HG03521 (cell line): ENCODE results near the gene CD164.

Experiments used
- ATAC-seq: cut with Tn5 transposase; IDR thresholded peaks from one replicate; pipeline ENCODE4 v1.9.1; 2021; ENCODE audit warnings: mild to moderate bottlenecking, moderate library complexity; ENCODE audit not compliant: unreplicated experiment

Gene CD164

GRCh38 chr6:109381747-109382575 is at the start of gene CD164:
Gene CD164, minus strand, starts transcription at chr6:109382467. Its CDS starts 89 bp downstream, at chr6:109382378.
- peak; percentile 48 for ATAC-seq

GRCh38 chr6:109429496-109429895 is 47.2 kb upstream of the CD164 start:
- ATAC-seq = no peak

GRCh38 chr6:109428889-109429477 is 46.7 kb upstream of the CD164 start:
- ATAC-seq = no peak

- ATAC-seq = no peak
These were observed 42.7 kb upstream of the CD164 start for GRCh38 chr6:109424946-109425345.

GRCh38 chr6:109421184-109421583 is 38.9 kb upstream of the CD164 start:
- ATAC-seq = no peak

- ATAC-seq = no peak
These were observed 38.5 kb upstream of the CD164 start for GRCh38 chr6:109420751-109421150.

- ATAC-seq = no peak
These were observed 35.4 kb upstream of the CD164 start for GRCh38 chr6:109417646-109418045.

GRCh38 chr6:109411034-109411433 is 28.8 kb upstream of the CD164 start:
- ATAC-seq = no peak

GRCh38 chr6:109406196-109406595 is 23.9 kb upstream of the CD164 start:
- ATAC-seq = no peak

- ATAC-seq = no peak
These were observed 14.8 kb upstream of the CD164 start for GRCh38 chr6:109397020-109397419.

GRCh38 chr6:109396046-109396718 is 13.9 kb upstream of the CD164 start:
- ATAC-seq = no peak

- no peak for ATAC-seq
These were observed 11.6 kb upstream of the CD164 start for GRCh38 chr6:109393886-109394281.

- ATAC-seq = no peak
These were observed 11.1 kb upstream of the CD164 start for GRCh38 chr6:109393157-109393885.

- no peak for ATAC-seq
These were observed 7.5 kb upstream of the CD164 start for GRCh38 chr6:109389650-109390274.

GRCh38 chr6:109388265-109388664 is 6.0 kb upstream of the CD164 start:
- no peak for ATAC-seq

GRCh38 chr6:109383438-109383940 is 1.2 kb upstream of the CD164 start:
- ATAC-seq = no peak

- ATAC-seq = peak; percentile 63
These were observed 540 bp upstream of the CD164 start for GRCh38 chr6:109382576-109383437.

GRCh38 chr6:109381061-109381746 is 1.1 kb downstream of the CD164 start:
- ATAC-seq = no peak

GRCh38 chr6:109379711-109380110 is 2.6 kb downstream of the CD164 start:
- ATAC-seq = no peak
